Neural progenitor cell (in vitro differentiated cells): Measurements from ENCODE around the gene WDR81. TPM values are rescaled to one million over a fixed set of nuclear protein-coding genes. Genes with fewer than 3 reads are reported as not detected.
"Not testable (repeated sequence)": the region's sequence is repeated elsewhere in the genome, so short reads cannot be mapped to it uniquely, and the experiment has no call there.

ENCODE experiments used
- DNase-seq: peaks from one replicate; pipeline ENCODE4 v3.0.0-alpha.2; 2016; ENCODE audit warnings: low spot score
- H2AFZ ChIP-seq: fragments of 200-600 bp; sonication (generic); replicated peaks from 2 replicates; pipeline ENCODE4 v1.6.1; 2016; ENCODE audit warnings: antibody characterized with exemption
- H3F3A ChIP-seq: fragments of 200-600 bp; sonication (generic); 2 replicates; pipeline ENCODE4 v1.6.1; 2016; ENCODE audit warnings: antibody characterized with exemption, low read depth
- H3K27ac ChIP-seq: fragments of 200-600 bp; sonication (generic); 2 replicates; pipeline ENCODE4 v1.5.1; 2016; ENCODE audit warnings: mild to moderate bottlenecking
- H3K27me3 ChIP-seq: fragments of 200-600 bp; sonication (generic); 2 replicates; pipeline ENCODE4 v1.6.1; 2016; ENCODE audit warnings: mild to moderate bottlenecking, moderate library complexity
- H3K36me3 ChIP-seq: fragments of 200-600 bp; sonication (generic); 2 replicates; pipeline ENCODE4 v1.5.1; 2016
- H3K4me1 ChIP-seq: fragments of 200-600 bp; sonication (generic); 2 replicates; pipeline ENCODE4 v1.6.1; 2016; ENCODE audit warnings: mixed run types
- H3K4me2 ChIP-seq: fragments of 200-600 bp; sonication (generic); 2 replicates; pipeline ENCODE4 v1.6.1; 2016
- H3K4me3 ChIP-seq: fragments of 200-600 bp; sonication (generic); 2 replicates; pipeline ENCODE4 v1.5.1; 2016
- H3K79me2 ChIP-seq: fragments of 200-600 bp; sonication (generic); 2 replicates; pipeline ENCODE4 v1.6.1; 2016; ENCODE audit warnings: low read depth
- H3K9ac ChIP-seq: fragments of 200-600 bp; sonication (generic); 2 replicates; pipeline ENCODE4 v1.6.1; 2016
- H3K9me3 ChIP-seq: fragments of 200-600 bp; sonication (generic); 2 replicates; pipeline ENCODE4 v1.5.1; 2016; ENCODE audit warnings: low read depth
- H4K20me1 ChIP-seq: fragments of 200-600 bp; sonication (generic); 2 replicates; pipeline ENCODE4 v1.6.1; 2016; ENCODE audit warnings: low read depth
- H3K27ac Mint-ChIP-seq: 3 replicates; pipeline ENCODE4 v1.8.0; 2021; ENCODE audit warnings: mixed read lengths
- H3K27me3 Mint-ChIP-seq: 2 replicates; pipeline ENCODE4 v1.8.0; 2022; ENCODE audit warnings: low read depth, mild to moderate bottlenecking, inconsistent platforms, moderate library complexity, mixed read lengths; ENCODE audit not compliant: insufficient read depth
- H3K36me3 Mint-ChIP-seq: 3 replicates; pipeline ENCODE4 v1.8.0; 2021; ENCODE audit warnings: mixed read lengths
- H3K4me1 Mint-ChIP-seq: 3 replicates; pipeline ENCODE4 v1.8.0; 2021; ENCODE audit warnings: mixed read lengths
- H3K4me3 Mint-ChIP-seq: 3 replicates; pipeline ENCODE4 v1.8.0; 2021; ENCODE audit warnings: mild to moderate bottlenecking, moderate library complexity, mixed read lengths
- H3K9me3 Mint-ChIP-seq: 3 replicates; pipeline ENCODE4 v1.8.0; 2020; ENCODE audit warnings: mixed read lengths
- EZH2 ChIP-seq: fragments of 200-600 bp; sonication (generic); IDR thresholded peaks from 2 replicates; pipeline ENCODE4 v1.6.1; 2017; ENCODE audit warnings: antibody characterized with exemption, mild to moderate bottlenecking, moderate library complexity
- EZH2phosphoT487 ChIP-seq: fragments of 200-600 bp; sonication (generic); IDR thresholded peaks from 2 replicates; pipeline ENCODE4 v1.6.1; 2017; ENCODE audit warnings: antibody characterized with exemption
- total RNA-seq: library from RNA; depleted of rRNA; stranded (reverse); fragments of >200 nt; gene quantifications from 2 replicates; pipeline ENCODE4 v1.2.3, GENCODE V29; 2015; ENCODE audit warnings: low replicate concordance
- TF ChIP-seq, protein P1 (sequence below): fragments of 200-600 bp; sonication (generic); IDR thresholded peaks from 2 replicates; pipeline ENCODE4 v1.5.1; 2017; ENCODE audit warnings: antibody characterized with exemption, mild to moderate bottlenecking

The WDR81 gene
- total RNA-seq, 1 donor from 2014 or later: 1.9 TPM

- H4K20me1 ChIP-seq: no peaks in the 10 kb centered on the region
- TF ChIP-seq EZH2 (no peak), EZH2phosphoT487 (no peak)
- no peak overlapping the region for H3K27ac ChIP-seq
- H2AFZ ChIP-seq: peak overlapping the region; percentile 28
- no peaks in the 10 kb centered on the region for H3K36me3 ChIP-seq
- Mint-ChIP-seq H3K36me3 (no peaks in the 10 kb centered on the region), H3K4me3 (no peak overlapping the region), H3K9me3 (no peaks in the 10 kb centered on the region), H3K27ac (no peak overlapping the region), H3K27me3 (peaks cover 5% of the 10 kb centered on the region), H3K4me1 (peaks cover under 1% of the 10 kb centered on the region)
- no peaks in the 10 kb centered on the region for H3K27me3 ChIP-seq
- H3K9me3 ChIP-seq: no peaks in the 10 kb centered on the region
- H3K4me1 ChIP-seq: no peaks in the 10 kb centered on the region
- DNase-seq: no peak
- no peak overlapping the region for H3K9ac ChIP-seq
- no peak overlapping the region for H3K4me2 ChIP-seq
- H3K4me3 ChIP-seq: no peak overlapping the region
- H3F3A ChIP-seq: no peaks in the 10 kb centered on the region
- H3K79me2 ChIP-seq: no peaks in the 10 kb centered on the region
Observed at GRCh38 chr17:1697681-1698080, 26.8 kb upstream of the WDR81 start.

- H3F3A ChIP-seq, H3K36me3 Mint-ChIP-seq, H3K27ac ChIP-seq, H3K79me2 ChIP-seq, H3K4me1 Mint-ChIP-seq, H3K27me3 Mint-ChIP-seq, DNase-seq, H3K27ac Mint-ChIP-seq, H3K9ac ChIP-seq, H3K27me3 ChIP-seq, H3K36me3 ChIP-seq, H3K4me3 ChIP-seq, H3K9me3 ChIP-seq, H2AFZ ChIP-seq, H3K4me2 ChIP-seq, H3K4me3 Mint-ChIP-seq, H3K4me1 ChIP-seq, H3K9me3 Mint-ChIP-seq, H4K20me1 ChIP-seq: not testable (repeated sequence)
Observed at GRCh38 chr17:1699891-1700290, 24.6 kb upstream of the WDR81 start.

- Histone ChIP-seq H3K4me2 (no peak overlapping the region), H3K27ac (no peak overlapping the region), H3K36me3 (no peaks in the 10 kb centered on the region), H4K20me1 (no peaks in the 10 kb centered on the region), H3K4me1 (peaks cover 4% of the 10 kb centered on the region), H3K4me3 (no peak overlapping the region), H3K79me2 (no peaks in the 10 kb centered on the region), H3K9me3 (no peaks in the 10 kb centered on the region), H3K9ac (no peak overlapping the region), H2AFZ (no peak overlapping the region), H3K27me3 (no peaks in the 10 kb centered on the region), H3F3A (no peaks in the 10 kb centered on the region)
- H3K27ac Mint-ChIP-seq: no peak overlapping the region
- no peaks in the 10 kb centered on the region for H3K36me3 Mint-ChIP-seq
- H3K4me1 Mint-ChIP-seq: peaks cover 8% of the 10 kb centered on the region
- H3K4me3 Mint-ChIP-seq: no peak overlapping the region
- H3K27me3 Mint-ChIP-seq: peaks cover 10% of the 10 kb centered on the region
- no peak for TF ChIP-seq EZH2phosphoT487
- TF ChIP-seq, protein P1, sequence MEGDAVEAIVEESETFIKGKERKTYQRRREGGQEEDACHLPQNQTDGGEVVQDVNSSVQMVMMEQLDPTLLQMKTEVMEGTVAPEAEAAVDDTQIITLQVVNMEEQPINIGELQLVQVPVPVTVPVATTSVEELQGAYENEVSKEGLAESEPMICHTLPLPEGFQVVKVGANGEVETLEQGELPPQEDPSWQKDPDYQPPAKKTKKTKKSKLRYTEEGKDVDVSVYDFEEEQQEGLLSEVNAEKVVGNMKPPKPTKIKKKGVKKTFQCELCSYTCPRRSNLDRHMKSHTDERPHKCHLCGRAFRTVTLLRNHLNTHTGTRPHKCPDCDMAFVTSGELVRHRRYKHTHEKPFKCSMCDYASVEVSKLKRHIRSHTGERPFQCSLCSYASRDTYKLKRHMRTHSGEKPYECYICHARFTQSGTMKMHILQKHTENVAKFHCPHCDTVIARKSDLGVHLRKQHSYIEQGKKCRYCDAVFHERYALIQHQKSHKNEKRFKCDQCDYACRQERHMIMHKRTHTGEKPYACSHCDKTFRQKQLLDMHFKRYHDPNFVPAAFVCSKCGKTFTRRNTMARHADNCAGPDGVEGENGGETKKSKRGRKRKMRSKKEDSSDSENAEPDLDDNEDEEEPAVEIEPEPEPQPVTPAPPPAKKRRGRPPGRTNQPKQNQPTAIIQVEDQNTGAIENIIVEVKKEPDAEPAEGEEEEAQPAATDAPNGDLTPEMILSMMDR: no peak
- no peak for DNase-seq
- no peaks in the 10 kb centered on the region for H3K9me3 Mint-ChIP-seq
Observed at GRCh38 chr17:1703063-1703462, 21.4 kb upstream of the WDR81 start.

GRCh38 chr17:1705004-1705403 is 19.5 kb upstream of the WDR81 start:
- peaks cover 10% of the 10 kb centered on the region for H3K4me1 ChIP-seq
- no peak overlapping the region for H3K4me2 ChIP-seq
- no peaks in the 10 kb centered on the region for H3K9me3 ChIP-seq
- no peak overlapping the region for H3K9ac ChIP-seq
- peaks cover 14% of the 10 kb centered on the region for H3K27me3 ChIP-seq
- Mint-ChIP-seq H3K27ac (no peak overlapping the region), H3K9me3 (no peaks in the 10 kb centered on the region), H3K4me3 (no peak overlapping the region), H3K4me1 (peaks cover 10% of the 10 kb centered on the region), H3K36me3 (no peaks in the 10 kb centered on the region), H3K27me3 (peaks cover 9% of the 10 kb centered on the region)
- H3K27ac ChIP-seq: no peak overlapping the region
- H3K79me2 ChIP-seq: no peaks in the 10 kb centered on the region
- DNase-seq: no peak
- no peaks in the 10 kb centered on the region for H3F3A ChIP-seq
- no peaks in the 10 kb centered on the region for H3K36me3 ChIP-seq
- TF ChIP-seq, protein P1: no peak
- TF ChIP-seq EZH2: no peak
- TF ChIP-seq EZH2phosphoT487: no peak
- no peak overlapping the region for H3K4me3 ChIP-seq
- H4K20me1 ChIP-seq: no peaks in the 10 kb centered on the region
- H2AFZ ChIP-seq: no peak overlapping the region
